Hepatocyte (in vitro differentiated cells): ENCODE results near the gene HPSE2.

ENCODE experiments used
- CTCF ChIP-seq: fragments of 200-600 bp; sonication (generic); IDR thresholded peaks from 2 replicates; pipeline ENCODE4 v1.5.1; 2016; ENCODE audit warnings: antibody characterized with exemption, mild to moderate bottlenecking; ENCODE audit not compliant: poor library complexity
- EZH2 ChIP-seq: fragments of 200-600 bp; sonication (generic); IDR thresholded peaks from 2 replicates; pipeline ENCODE4 v1.6.1; 2016; ENCODE audit warnings: antibody characterized with exemption, mild to moderate bottlenecking, borderline replicate concordance
- EZH2phosphoT487 ChIP-seq: fragments of 200-600 bp; sonication (generic); IDR thresholded peaks from one replicate; pipeline ENCODE4 v1.6.1; 2018; ENCODE audit warnings: antibody characterized with exemption, mild to moderate bottlenecking, low read depth, moderate library complexity; ENCODE audit not compliant: unreplicated experiment, severe bottlenecking

- no peak for TF ChIP-seq CTCF
- TF ChIP-seq EZH2phosphoT487, result no peak
- TF ChIP-seq EZH2, result no peak
Measured at GRCh38 chr10:98638920-98639319, 596.7 kb downstream of the HPSE2 start.
